SHP77 treated with DMSO at 0.1 percent for 48 hours (cell line): ENCODE measurements around the gene GGA2.
"Not testable (repeated sequence)": the region's sequence is repeated elsewhere in the genome, so short reads cannot be mapped to it uniquely, and the experiment has no call there.

ENCODE experiments used
- DNase-seq: peaks from one replicate; lab custom pipeline; 2025; lab: John Stamatoyannopoulos, UW

GGA2 gene, protein sequence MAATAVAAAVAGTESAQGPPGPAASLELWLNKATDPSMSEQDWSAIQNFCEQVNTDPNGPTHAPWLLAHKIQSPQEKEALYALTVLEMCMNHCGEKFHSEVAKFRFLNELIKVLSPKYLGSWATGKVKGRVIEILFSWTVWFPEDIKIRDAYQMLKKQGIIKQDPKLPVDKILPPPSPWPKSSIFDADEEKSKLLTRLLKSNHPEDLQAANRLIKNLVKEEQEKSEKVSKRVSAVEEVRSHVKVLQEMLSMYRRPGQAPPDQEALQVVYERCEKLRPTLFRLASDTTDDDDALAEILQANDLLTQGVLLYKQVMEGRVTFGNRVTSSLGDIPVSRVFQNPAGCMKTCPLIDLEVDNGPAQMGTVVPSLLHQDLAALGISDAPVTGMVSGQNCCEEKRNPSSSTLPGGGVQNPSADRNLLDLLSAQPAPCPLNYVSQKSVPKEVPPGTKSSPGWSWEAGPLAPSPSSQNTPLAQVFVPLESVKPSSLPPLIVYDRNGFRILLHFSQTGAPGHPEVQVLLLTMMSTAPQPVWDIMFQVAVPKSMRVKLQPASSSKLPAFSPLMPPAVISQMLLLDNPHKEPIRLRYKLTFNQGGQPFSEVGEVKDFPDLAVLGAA

GRCh38 chr16:23510164-23510914 lies at the start of gene GGA2:
TSS of gene GGA2 (minus strand) at chr16:23510494. CDS start at chr16:23510411, 83 bp downstream.
- peak; percentile 2 for DNase-seq

- no peak for DNase-seq
Observed at GRCh38 chr16:23557779-23558702, 47.7 kb upstream of the GGA2 start.

- DNase-seq: peak; percentile 69
Observed at GRCh38 chr16:23556881-23557778, 46.8 kb upstream of the GGA2 start, which contains the start of the genes EARS2 and UBFD1. TSS of gene EARS2 (minus strand) at chr16:23557350. CDS start at chr16:23557343, 7 bp downstream. TSS of gene UBFD1 (plus strand) at chr16:23557727. CDS start at chr16:23557743, 16 bp downstream.

DNA sequence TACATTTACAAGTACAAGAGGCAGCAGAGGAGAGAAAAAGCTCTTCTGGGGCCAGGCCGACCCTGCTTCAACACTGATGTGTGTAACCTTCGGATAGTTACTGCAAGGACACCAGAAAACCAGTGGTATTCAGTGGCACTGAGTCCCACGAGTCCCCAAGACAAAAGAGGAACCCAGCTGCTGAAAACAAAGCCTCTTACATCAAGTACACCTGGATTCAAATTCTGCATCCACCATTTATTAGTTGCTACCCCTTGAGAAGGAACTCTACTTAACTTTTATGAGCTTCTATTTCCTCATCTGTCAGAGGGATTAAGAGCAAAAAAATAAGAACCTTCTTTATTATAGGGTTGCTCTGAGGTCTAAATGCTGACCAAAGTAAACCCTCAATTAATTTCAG lies 44.2 kb upstream of the GGA2 start:
- no peak for DNase-seq

DNA sequence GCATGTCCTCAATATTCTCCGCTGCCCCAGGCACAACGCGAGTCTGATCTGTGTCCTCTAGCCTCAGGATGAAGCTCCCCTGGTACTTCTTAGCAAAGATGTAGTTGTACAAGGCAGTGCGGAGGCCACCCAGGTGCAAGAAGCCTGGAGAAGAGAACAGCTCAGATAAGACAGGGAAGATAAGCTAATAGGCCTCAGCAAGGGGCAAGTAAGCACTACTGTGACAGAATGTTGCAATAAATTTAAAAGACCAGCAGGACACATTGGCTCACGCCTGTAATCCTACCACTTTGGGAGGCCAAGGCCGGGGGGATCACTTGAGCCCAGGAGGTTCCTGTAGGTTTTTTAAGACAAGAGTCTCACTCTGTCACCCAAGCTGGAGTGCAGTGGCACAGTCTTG lies 41.9 kb upstream of the GGA2 start:
- no peak for DNase-seq

DNA sequence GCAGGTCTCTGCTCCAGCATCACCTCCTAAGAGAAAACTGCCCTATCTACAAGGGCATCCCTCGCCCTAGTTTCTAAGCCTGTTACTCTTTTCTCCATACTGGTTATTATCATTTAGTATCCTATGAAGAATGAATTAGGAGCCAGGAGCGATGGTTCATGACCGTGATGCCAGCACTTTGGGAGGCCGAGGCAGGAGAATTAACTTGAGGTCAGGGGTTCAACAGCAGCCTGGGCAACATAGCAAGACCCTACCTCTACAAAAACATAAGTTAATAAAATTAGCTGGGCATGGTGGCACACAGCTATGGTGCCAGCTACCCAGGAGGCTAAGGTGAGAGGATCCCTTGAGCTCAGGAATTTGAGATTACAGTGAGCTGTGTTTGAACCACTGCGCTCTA lies 39.6 kb upstream of the GGA2 start:
- DNase-seq: no peak

- DNase-seq: no peak
Observed at GRCh38 chr16:23544436-23544835, 34.1 kb upstream of the GGA2 start.

- not testable (repeated sequence) for DNase-seq
Observed at GRCh38 chr16:23540817-23541178, 30.5 kb upstream of the GGA2 start.

GRCh38 chr16:23539984-23540816 lies 29.9 kb upstream of the GGA2 start:
- DNase-seq: peak; percentile 20

DNA sequence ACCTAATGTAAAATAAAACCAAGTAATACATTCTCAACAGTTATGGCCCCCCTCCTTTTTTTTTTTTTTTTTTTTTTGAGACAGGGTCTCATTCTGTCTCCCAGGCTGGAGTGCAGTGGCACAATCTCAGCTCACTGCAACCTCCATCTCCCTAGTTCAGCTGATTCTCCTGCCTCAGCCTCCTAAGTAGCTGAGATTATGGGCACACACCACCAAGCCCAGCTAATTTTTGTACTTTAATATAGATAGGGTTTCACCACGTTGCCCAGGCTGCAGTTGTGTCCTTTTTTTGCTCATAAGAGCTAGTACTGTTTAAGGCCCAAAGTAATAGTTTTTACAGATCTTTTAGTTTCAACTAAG lies 28.6 kb upstream of the GGA2 start:
- no peak for DNase-seq

GRCh38 chr16:23537390-23537789 lies 27.1 kb upstream of the GGA2 start:
- no peak for DNase-seq

DNA sequence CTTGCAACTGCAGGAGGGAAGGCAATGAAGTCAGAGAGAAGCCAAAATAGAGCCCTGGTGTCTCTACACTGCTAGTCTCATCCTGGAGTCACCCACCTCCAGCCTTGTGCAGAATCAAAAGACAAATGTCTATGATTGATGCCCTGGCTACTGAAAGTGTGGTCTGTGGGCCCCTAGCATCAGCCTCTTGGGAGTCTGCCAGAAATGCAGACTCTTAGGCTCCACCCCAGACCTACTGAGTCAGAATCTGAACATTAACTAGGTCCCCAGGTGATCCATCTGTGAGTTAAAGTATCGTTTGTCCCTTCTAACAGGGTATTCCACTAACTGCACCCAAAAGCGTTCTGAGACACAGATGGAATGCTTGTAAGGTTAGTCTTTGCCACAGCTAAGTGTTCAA lies 25.6 kb upstream of the GGA2 start:
- no peak for DNase-seq

- no peak for DNase-seq
Observed at GRCh38 chr16:23534868-23535860, 24.9 kb upstream of the GGA2 start.

GRCh38 chr16:23532448-23532847 lies 22.2 kb upstream of the GGA2 start:
- no peak for DNase-seq

DNA sequence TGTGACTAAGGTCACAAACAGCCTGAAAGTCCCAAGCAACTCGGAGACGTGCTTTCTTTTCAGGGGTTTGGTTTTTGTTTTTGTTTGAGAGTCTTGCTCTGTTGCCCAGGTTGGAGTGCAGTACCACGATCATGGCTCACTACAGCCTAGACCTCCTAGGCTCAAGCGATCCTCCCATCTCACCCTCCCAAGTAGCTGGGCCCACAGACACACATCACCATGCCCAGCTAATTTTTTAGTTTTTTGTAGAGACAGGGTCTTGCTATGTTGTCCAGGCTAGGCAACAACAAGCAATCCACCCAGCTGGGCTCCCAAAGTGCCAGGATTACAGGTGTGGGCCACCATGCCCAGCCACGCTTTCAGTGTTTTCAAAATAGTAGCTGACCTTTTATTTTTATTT lies 19.8 kb upstream of the GGA2 start:
- DNase-seq: no peak

DNA sequence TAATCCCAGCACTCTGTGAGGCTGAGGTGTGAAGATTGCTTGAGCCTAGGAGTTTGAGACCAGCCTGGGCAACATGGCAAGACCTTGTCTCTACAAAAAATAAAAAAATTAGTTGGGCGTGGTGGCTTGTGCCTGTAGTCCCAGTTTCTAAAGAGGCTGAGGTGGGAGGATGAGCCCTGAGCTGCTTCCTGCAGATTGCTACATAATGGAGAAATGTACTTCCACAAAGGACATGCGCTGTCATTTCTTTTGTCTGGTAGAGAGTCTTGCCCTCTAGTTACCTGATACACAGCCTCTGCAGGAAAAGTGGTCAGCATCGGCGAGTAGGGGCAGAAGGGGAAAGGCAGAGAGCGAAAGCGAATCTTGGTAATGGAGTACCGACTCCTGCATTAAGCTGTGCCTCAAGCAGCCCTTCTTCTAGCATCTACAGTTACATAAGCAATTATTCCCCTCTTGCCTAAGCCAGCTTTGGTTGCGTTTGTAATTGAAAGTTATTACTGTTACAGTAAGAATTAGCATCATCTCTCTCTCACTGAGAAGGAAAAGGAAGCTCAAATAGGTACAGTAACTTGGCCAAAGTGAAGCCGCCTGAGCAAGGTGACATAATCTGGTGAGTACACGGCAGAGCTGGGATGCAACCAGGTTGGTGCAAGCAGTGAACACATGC lies 18.5 kb upstream of the GGA2 start:
- no peak for DNase-seq

DNA sequence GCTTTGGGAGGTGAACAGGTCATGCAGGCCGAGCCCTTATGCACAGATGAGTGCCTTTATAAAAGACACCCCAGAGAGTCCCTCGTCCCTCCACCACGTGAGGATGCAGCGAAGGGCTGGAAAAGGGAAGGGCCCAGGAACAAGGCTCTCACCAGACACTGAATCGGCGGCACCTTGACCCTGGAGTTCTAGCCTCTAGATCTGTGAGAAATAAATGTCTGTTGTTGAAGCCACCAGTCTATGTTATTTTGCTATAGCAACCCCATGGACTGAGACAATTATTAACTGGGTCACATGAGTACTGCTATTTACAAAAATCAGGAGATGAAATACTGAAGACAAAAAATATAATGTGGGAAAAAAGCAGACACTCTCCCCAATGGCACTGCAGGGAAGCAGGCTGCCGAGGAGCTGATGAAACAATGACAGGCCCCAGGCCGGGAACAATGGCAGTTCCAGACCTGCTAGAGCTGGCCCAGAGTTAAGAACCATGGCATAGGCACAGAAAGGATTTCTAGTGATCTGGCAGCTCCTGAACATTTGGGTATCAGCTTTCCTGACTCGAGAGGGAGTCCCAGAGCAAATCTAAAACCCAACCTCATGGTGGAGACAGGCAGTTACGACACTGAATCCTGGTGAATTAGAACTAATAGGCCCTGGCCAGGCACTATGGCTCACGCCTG lies 17.8 kb upstream of the GGA2 start:
- DNase-seq: no peak
